IMR-90 (cell line): Measurements from ENCODE around the gene GPATCH2.

Source experiments
- CEBPB ChIP-seq: IDR thresholded peaks from 2 replicates; pipeline ENCODE4 v1.6.1; 2012; ENCODE audit warnings: low read depth, low read length, improper control_type of control experiment
- CTCF ChIP-seq: conservative IDR thresholded peaks from 2 replicates; pipeline ENCODE4 v1.5.1; 2012; ENCODE audit warnings: mild to moderate bottlenecking, low read depth, low read length, improper control_type of control experiment
- FOS ChIP-seq: fragments of 150-350 bp; IDR thresholded peaks from 2 replicates; pipeline ENCODE4 v1.6.1; 2016; ENCODE audit warnings: low read depth, low read length
- MAFK ChIP-seq: IDR thresholded peaks from 2 replicates; pipeline ENCODE4 v1.6.1; 2012; ENCODE audit warnings: low read depth, low read length, improper control_type of control experiment
- MAZ ChIP-seq: IDR thresholded peaks from 2 replicates; pipeline ENCODE4 v1.6.1; 2012; ENCODE audit warnings: low read depth, mild to moderate bottlenecking, low read length, improper control_type of control experiment, moderate library complexity, borderline replicate concordance
- MXI1 ChIP-seq: IDR thresholded peaks from 2 replicates; pipeline ENCODE4 v1.6.1; 2012; ENCODE audit warnings: low read depth, mild to moderate bottlenecking, low read length, moderate library complexity, borderline replicate concordance
- NFE2L2 ChIP-seq: fragments of 150-350 bp; IDR thresholded peaks from 2 replicates; pipeline ENCODE4 v1.6.1; 2016; ENCODE audit warnings: low read depth, mild to moderate bottlenecking, low read length
- POLR2A ChIP-seq: IDR thresholded peaks from 2 replicates; pipeline ENCODE4 v1.6.1; 2012; ENCODE audit warnings: mild to moderate bottlenecking, low read depth, low read length
- RAD21 ChIP-seq: IDR thresholded peaks from 2 replicates; pipeline ENCODE4 v1.6.1; 2012; ENCODE audit warnings: low read length, improper control_type of control experiment
- RCOR1 ChIP-seq: IDR thresholded peaks from 2 replicates; pipeline ENCODE4 v1.6.1; 2012; ENCODE audit warnings: mild to moderate bottlenecking, low read length, improper control_type of control experiment; ENCODE audit not compliant: insufficient replicate concordance
- RFX5 ChIP-seq: IDR thresholded peaks from 2 replicates; pipeline ENCODE4 v1.8.0; 2012; ENCODE audit warnings: low read depth, mild to moderate bottlenecking, low read length, moderate library complexity
- USF2 ChIP-seq: fragments of 150-350 bp; IDR thresholded peaks from 2 replicates; pipeline ENCODE4 v1.6.1; 2017; ENCODE audit warnings: mild to moderate bottlenecking, antibody characterized with exemption, low read length, low read depth

- TF ChIP-seq CTCF = no peak
- TF ChIP-seq CEBPB = no peak
- no peak for TF ChIP-seq MAFK
- TF ChIP-seq RCOR1 = no peak
- no peak for TF ChIP-seq RAD21
- TF ChIP-seq FOS = no peak
- TF ChIP-seq USF2 = no peak
- no peak for TF ChIP-seq NFE2L2
- TF ChIP-seq POLR2A = no peak
- no peak for TF ChIP-seq MAZ
- TF ChIP-seq MXI1 = no peak
- TF ChIP-seq RFX5 = no peak
Measured at GRCh38 chr1:217626321-217626720, 4.6 kb downstream of the GPATCH2 start.
